Measurements from ENCODE around the gene DUOXA2. TPM values are rescaled to one million over a fixed set of nuclear protein-coding genes. Genes with fewer than 3 reads are reported as not detected.

The DUOXA2 gene
- total RNA-seq, 1 experiment from 2014 or later: not detected

DNA sequence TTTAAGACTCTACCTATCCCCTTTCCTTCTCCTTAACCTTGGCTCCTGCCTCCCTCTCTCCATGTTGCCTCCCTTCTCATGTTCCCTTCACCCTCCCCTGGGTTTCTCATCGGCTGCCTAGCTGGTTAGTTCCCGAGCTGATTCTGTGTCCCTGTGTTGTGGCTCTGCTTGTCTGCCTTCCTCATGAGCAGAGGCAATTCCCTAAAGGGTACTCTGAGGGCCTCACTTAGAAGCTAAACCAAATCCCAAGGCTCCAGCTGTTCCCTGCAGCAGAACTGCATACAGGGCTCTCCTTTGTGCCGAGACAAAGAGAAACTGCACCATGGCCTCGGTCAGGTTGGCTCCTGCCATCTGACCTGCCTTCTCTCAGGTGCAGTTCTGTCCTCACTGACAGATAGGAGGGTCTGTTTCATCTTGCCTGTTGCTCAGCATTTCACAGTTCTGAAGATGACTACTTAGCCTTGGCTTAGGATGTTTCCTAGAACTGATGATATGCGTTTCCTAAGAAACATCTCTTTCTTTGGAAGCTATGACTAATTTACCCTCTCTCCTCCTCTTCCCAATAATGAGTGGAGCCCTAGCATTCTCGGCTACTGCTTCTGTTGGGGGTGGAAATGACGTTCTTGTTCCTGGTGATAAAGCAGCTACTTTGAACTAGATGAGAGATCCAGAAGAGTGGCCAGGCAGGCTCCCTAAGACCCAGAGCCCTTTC lies 42.8 kb downstream of the DUOXA2 start:
- in situ Hi-C loops (cut with HindIII; ENCODE audit: low pct_unique_long_range_greater_than_20kb, low sequenced_read_pairs) (no loop called here), intact Hi-C loops (cut with micrococcal nuclease; ENCODE audit: unreplicated experiment) (no loop called here)
- Histone ChIP-seq H3K27ac (ENCODE audit: low read length) (no peak overlapping the region), H3K4me3 (ENCODE audit: low read depth in 2 of 2, low read length in 2 of 2) (no peak overlapping the region), H3K27me3 (ENCODE audit: control insufficient read depth, insufficient read depth, low read length) (no peaks in the 10 kb centered on the region), H3K4me1 (ENCODE audit: control insufficient read depth, insufficient read depth, low read length) (no peaks in the 10 kb centered on the region), H3K36me3 (ENCODE audit: control insufficient read depth, insufficient read depth, low read length) (no peaks in the 10 kb centered on the region), H3K9me3 (ENCODE audit: control insufficient read depth, insufficient read depth, low read depth, low read length) (no peaks in the 10 kb centered on the region)
- DNase-seq (ENCODE audit: low read depth, low spot score) (no peak), ATAC-seq (no peak)
- no TSS peak for BruUV-seq (replicated peaks)
- POLR2A ChIA-PET: no interaction called here
- CTCF ChIA-PET: no interaction called here
- TF ChIP-seq POLR2AphosphoS5 (IDR thresholded peaks at IDR 0.05; ENCODE audit: low read depth, low read length): no peak
- TF ChIP-seq, protein P1, sequence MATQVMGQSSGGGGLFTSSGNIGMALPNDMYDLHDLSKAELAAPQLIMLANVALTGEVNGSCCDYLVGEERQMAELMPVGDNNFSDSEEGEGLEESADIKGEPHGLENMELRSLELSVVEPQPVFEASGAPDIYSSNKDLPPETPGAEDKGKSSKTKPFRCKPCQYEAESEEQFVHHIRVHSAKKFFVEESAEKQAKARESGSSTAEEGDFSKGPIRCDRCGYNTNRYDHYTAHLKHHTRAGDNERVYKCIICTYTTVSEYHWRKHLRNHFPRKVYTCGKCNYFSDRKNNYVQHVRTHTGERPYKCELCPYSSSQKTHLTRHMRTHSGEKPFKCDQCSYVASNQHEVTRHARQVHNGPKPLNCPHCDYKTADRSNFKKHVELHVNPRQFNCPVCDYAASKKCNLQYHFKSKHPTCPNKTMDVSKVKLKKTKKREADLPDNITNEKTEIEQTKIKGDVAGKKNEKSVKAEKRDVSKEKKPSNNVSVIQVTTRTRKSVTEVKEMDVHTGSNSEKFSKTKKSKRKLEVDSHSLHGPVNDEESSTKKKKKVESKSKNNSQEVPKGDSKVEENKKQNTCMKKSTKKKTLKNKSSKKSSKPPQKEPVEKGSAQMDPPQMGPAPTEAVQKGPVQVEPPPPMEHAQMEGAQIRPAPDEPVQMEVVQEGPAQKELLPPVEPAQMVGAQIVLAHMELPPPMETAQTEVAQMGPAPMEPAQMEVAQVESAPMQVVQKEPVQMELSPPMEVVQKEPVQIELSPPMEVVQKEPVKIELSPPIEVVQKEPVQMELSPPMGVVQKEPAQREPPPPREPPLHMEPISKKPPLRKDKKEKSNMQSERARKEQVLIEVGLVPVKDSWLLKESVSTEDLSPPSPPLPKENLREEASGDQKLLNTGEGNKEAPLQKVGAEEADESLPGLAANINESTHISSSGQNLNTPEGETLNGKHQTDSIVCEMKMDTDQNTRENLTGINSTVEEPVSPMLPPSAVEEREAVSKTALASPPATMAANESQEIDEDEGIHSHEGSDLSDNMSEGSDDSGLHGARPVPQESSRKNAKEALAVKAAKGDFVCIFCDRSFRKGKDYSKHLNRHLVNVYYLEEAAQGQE (IDR thresholded peaks at IDR 0.05; ENCODE audit: insufficient read depth in 1 of 2, low read depth in 2 of 2, low read length in 1 of 2): no peak
- TF ChIP-seq TCF7L2 (IDR thresholded peaks at IDR 0.05; ENCODE audit: low read depth, low read length): no peak
- TF ChIP-seq, protein P2, sequence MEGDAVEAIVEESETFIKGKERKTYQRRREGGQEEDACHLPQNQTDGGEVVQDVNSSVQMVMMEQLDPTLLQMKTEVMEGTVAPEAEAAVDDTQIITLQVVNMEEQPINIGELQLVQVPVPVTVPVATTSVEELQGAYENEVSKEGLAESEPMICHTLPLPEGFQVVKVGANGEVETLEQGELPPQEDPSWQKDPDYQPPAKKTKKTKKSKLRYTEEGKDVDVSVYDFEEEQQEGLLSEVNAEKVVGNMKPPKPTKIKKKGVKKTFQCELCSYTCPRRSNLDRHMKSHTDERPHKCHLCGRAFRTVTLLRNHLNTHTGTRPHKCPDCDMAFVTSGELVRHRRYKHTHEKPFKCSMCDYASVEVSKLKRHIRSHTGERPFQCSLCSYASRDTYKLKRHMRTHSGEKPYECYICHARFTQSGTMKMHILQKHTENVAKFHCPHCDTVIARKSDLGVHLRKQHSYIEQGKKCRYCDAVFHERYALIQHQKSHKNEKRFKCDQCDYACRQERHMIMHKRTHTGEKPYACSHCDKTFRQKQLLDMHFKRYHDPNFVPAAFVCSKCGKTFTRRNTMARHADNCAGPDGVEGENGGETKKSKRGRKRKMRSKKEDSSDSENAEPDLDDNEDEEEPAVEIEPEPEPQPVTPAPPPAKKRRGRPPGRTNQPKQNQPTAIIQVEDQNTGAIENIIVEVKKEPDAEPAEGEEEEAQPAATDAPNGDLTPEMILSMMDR (IDR thresholded peaks at IDR 0.05): no peak
- TF ChIP-seq SIN3A (IDR thresholded peaks at IDR 0.05; ENCODE audit: borderline replicate concordance, insufficient read depth, low read depth, low read length): no peak

DNA sequence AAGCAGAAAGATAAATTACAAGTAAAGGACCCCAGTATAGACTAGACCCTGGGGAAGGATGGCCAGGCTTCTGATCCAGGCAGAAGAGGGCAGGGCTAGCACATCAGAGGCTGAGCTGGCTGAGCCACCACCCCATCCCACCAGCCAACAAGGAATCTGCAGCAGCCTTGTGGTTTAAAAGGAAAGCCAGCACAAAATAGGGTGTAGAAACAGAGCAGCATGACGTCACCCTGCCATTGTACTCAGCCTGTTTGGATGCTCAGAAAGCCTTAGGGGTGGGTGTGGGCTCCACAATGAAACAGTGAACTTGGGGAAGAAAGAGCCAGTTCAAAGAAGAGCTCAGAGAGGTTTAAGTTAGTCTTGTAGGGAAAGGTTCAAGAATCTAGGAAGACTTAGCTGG lies 43.8 kb downstream of the DUOXA2 start:
- no peaks in the 10 kb centered on the region for H3K9me3 ChIP-seq (ENCODE audit: control insufficient read depth, insufficient read depth, low read depth, low read length)

More for the DNA sequence above, 43.8 kb downstream of the DUOXA2 start:
- H3K4me1 ChIP-seq (ENCODE audit: control insufficient read depth, insufficient read depth, low read length): peaks cover 4% of the 10 kb centered on the region
- H3K27ac ChIP-seq (ENCODE audit: low read length): no peak overlapping the region
- in situ Hi-C loops (cut with HindIII; ENCODE audit: low pct_unique_long_range_greater_than_20kb, low sequenced_read_pairs): no loop called here
- H3K4me3 ChIP-seq (ENCODE audit: low read depth in 2 of 2, low read length in 2 of 2): no peak overlapping the region
- ChIA-PET CTCF (interaction anchor here (0.5 to 0.7 kb wide), 4 partner anchors 42 to 589 kb away, joined by 3 to 10 read pairs (median 6); no protein-coding TSS in a partner anchor), POLR2A (interaction anchor here (0.6 kb wide), 1 partner anchor 271 kb away, joined by 3 read pairs; no protein-coding TSS in a partner anchor)
- ATAC-seq (no peak), DNase-seq (ENCODE audit: low read depth, low spot score) (no peak)
- no peak for TF ChIP-seq TCF7L2 (IDR thresholded peaks at IDR 0.05; ENCODE audit: low read depth, low read length)
- TF ChIP-seq, protein P1 (IDR thresholded peaks at IDR 0.05; ENCODE audit: insufficient read depth in 1 of 2, low read depth in 2 of 2, low read length in 1 of 2): no peak
- TF ChIP-seq, protein P2 (IDR thresholded peaks at IDR 0.05): no peak
- TF ChIP-seq SIN3A (IDR thresholded peaks at IDR 0.05; ENCODE audit: borderline replicate concordance, insufficient read depth, low read depth, low read length): no peak
- no peak for TF ChIP-seq POLR2AphosphoS5 (IDR thresholded peaks at IDR 0.05; ENCODE audit: low read depth, low read length)
- no peaks in the 10 kb centered on the region for H3K36me3 ChIP-seq (ENCODE audit: control insufficient read depth, insufficient read depth, low read length)
- no TSS peak for BruUV-seq (replicated peaks)
- intact Hi-C loops (cut with micrococcal nuclease; ENCODE audit: unreplicated experiment): no loop called here
- H3K27me3 ChIP-seq (ENCODE audit: control insufficient read depth, insufficient read depth, low read length): no peaks in the 10 kb centered on the region

Measured in Panc1 (cell line).